ENCODE data around the gene KRTAP9-9.
"Not testable (repeated sequence)": the region's sequence is repeated elsewhere in the genome, so short reads cannot be mapped to it uniquely, and the experiment has no call there.

Gene KRTAP9-9

DNA sequence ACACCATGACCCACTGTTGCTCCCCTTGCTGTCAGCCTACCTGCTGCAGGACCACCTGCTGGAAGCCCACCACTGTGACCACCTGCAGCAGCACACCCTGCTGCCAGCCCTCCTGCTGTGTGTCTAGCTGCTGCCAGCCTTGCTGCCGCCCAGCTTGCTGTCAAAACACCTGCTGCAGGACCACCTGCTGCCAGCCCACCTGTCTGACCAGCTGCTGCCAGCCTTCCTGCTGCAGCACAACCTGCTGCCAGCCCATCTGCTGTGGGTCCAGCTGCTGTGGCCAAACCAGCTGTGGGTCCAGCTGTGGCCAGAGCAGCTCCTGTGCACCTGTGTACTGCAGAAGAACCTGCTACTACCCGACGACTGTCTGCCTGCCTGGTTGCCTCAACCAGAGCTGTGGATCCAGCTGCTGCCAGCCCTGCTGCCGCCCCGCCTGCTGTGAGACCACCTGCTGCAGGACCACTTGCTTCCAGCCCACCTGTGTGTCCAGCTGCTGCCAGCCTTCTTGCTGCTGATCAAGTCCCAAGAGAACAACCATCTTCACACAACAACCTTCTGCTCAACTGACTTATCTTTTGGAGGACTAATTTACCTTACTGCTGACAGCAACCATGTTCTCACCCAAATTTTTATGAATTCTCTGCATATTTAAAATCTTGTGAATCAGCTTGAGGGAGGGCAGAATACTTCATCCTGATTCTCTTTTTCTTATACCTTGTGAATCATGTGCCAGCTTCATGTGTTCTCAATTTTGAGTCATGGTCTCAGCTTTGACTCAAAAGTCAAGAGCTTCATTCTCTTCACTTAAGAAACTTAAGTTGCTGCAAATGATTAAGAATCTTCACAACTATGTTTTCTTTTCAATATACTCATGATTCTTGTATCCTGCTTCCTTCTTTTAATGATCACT lies at the start of gene KRTAP9-9:
Gene KRTAP9-9, plus strand, starts transcription at position 4 of the 910 bp plus-strand sequence.
- DNase-seq: not testable (repeated sequence)

DNA sequence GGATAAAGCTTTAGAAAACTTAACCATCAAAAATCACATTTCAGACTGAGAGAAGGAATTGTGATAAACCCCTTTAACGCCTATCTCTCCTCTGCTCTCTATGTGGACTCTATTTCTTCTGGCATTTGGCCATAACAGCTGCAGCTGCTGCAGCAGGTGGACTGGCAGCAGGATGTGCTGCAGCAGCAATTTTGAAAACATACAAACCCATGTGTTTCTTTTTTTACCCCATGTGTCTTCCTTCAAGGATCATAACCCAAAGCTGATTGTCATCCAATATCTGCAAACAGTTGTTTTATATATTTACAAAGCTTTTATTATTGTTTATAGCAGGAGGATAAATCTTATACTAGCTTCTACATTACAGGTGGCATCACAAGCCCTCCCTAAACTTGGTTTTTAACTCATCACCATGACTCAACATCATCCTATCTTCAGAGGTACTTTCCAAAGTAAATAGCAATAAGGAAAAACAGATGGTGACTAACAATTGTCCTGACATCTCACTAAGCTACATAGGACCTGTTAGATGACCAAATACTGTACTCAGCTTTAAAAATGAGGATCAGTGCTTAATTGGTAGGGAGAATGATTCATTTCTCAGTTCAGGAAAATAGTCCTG lies 43.2 kb upstream of the KRTAP9-9 start:
- no peak for DNase-seq

DNA sequence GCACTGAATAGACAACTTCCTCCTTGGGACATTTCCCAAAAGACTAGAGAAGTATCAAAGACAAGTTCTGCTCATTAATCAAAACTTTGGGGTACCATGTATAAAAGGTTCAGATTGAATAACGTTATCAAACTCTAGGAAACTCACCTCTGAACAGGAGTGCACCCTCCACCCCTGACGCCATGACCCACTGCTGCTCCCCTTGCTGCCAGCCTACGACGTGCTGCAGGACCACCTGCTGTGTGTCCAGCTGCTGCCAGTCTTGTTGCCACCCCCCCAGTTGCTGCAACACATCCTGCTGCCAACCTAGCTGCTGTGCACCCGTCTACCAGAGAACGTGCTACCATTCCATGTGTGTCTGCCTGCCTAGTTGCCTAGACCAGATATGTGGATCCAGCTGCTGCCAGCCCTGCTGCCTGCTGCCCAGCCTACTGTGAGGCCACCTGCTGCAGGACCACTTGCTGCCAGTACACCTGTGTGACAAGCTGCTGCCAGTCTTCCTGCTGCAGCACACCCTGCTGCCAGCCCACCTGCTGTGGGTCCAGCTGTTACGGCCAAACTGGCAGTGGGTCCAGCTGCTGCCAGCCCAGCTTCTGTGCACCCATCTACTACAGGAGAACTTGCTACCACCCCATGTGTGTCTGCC lies 42.5 kb upstream of the KRTAP9-9 start:
- DNase-seq: no peak

DNA sequence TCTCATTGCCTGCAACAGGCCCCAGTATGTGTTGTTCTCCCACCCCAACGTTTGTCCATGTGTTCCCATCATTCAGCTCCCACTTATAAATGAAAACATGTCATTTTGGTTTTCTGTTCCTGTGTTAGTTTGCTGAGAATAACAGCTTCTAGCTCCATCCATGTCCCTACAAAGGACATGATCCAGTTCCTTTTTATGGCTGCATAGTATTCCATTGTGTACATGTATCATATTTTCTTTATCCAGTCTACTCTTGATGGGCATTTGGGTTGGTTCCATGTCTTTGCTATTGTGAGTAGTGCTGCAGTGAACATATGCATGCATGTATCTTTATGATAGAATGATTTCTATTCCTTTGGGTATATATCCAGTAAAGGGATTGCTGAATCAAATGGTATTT lies 39.5 kb upstream of the KRTAP9-9 start:
- DNase-seq: no peak

DNA sequence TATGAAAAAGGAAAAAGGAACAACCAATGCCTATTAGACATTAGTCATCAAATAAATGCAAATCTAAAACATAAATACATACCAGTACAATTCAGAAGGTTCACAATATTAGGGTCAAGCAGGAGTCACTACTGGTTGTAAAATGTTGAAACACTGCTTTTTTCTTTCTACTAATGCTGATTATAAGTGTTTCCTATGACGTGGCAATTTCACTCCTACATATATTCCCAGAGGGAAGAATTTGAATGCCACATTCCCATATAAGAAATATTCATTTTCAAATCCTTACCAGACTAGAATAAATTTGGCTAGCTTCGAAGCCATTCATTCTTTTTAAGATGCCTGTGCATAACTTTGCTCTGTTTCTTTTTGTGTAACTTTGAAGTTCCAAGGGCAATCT lies 31.4 kb upstream of the KRTAP9-9 start:
- no peak for DNase-seq

DNA sequence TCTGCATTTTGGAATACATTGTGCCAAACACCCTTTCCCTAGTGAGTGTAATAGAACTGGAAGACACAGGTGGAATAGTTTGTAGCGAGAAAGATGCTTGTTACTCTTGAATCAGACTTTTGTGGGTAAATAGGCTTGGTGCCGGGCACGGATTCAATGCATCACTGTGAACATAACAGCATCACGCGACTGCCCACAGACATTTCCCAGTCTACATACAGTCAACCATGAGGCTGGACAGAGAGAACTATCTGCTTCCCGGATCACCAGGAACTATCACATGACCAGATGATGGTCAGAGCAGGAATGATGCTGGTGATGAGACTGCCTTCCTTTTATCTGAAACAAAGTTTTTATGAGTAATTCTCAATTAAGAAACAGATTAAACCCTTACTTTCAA lies 29.1 kb upstream of the KRTAP9-9 start:
- no peak for DNase-seq

DNA sequence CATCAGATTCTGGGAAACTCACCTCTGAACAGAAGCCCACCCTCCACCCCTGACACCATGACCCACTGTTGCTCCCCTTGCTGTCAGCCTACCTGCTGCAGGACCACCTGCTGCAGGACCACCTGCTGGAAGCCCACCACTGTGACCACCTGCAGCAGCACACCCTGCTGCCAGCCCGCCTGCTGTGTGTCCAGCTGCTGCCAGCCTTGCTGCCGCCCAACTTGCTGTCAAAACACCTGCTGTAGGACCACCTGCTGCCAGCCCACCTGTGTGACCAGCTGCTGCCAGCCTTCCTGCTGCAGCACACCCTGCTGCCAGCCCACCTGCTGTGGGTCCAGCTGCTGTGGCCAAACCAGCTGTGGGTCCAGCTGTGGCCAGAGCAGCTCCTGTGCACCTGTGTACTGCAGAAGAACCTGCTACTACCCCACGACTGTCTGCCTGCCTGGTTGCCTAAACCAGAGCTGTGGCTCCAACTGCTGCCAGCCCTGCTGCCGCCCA lies 28.5 kb upstream of the KRTAP9-9 start, which contains the start of gene KRTAP9-2:
Gene KRTAP9-2, plus strand, starts transcription at position 51 of the 498 bp plus-strand sequence. Its CDS starts 7 bp downstream, at position 58.
- not testable (repeated sequence) for DNase-seq

DNA sequence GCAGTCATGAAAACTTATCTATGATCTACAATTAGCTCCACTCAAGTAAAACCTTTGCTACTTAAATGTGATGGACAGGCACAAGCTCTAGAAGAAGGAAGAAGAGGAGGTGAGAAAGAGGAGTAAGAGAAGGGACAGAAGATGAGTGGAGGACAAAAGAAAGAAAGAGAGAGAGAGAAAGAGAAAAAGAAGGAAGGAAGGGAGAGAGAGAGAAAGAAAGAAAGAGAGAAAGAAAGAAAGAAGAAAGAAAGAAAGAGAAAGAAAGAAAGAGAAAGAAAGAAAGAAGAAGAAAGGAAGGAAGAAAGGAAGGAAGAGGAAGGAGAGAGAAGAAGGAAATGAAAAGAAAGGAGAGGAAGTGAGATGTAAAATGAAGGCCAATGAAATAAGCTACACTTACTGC lies 25.1 kb upstream of the KRTAP9-9 start:
- no peak for DNase-seq

DNA sequence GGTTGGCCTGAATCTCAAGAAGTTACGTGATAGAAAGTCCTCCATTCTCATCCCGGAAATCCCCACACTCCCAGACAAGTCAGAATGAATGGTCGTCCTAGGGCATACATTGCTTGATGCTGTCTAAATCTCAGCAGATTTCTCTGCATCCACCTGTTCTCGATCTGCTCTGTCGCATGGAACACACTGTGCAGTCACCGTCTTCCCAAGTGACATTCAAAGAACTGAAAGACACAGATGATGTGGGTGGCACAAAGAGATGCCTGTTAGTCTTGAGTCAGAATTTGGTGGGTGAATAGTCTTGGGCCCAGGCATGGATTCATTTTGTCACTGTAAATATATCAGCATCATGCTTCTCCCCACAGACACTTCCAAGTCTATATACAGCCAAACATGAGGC lies 23.5 kb upstream of the KRTAP9-9 start:
- DNase-seq: no peak

DNA sequence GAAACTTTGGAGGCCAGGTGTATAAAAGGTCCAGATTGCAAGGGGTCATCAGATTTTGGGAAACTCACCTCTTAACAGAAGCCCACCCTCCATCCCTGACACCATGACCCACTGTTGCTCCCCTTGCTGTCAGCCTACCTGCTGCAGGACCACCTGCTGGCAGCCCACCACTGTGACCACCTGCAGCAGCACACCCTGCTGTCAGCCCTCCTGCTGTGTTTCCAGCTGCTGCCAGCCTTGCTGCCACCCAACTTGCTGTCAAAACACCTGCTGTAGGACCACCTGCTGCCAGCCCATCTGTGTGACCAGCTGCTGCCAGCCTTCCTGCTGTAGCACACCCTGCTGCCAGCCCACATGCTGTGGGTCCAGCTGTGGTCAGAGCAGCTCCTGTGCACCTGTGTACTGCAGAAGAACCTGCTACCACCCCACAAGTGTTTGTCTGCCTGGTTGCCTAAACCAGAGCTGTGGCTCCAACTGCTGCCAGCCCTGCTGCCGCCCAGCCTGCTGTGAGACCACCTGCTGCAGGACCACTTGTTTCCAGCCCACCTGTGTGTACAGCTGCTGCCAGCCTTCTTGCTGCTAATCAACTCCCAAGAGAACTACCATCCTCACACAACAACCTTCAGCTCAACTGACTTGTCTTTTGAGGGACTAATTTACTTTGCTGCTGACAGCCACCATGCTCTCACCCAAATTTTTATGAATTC lies 22.6 kb upstream of the KRTAP9-9 start, which contains the start of gene KRTAP9-3:
Gene KRTAP9-3, plus strand, starts transcription at position 51 of the 707 bp plus-strand sequence. Its CDS starts 53 bp downstream, at position 104.
- not testable (repeated sequence) for DNase-seq

DNA sequence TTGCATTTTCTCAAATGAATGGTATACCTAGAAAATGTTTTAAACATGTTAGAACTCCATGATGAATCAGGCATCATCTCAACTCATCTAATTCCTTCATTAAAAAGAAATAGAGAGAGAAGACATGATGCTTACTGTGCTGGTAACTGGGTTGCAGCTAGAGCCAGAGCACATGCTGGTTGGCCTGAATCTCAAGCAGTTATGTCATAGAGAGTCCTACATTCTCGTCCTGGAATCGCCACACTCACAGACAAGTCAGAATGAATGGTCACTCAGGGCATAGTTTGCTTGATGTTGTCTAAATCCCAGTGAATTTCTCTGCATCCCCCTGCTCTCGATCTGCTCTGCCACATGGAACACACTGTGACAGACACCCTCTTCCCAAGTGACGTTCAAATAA lies 18.1 kb upstream of the KRTAP9-9 start:
- not testable (repeated sequence) for DNase-seq

DNA sequence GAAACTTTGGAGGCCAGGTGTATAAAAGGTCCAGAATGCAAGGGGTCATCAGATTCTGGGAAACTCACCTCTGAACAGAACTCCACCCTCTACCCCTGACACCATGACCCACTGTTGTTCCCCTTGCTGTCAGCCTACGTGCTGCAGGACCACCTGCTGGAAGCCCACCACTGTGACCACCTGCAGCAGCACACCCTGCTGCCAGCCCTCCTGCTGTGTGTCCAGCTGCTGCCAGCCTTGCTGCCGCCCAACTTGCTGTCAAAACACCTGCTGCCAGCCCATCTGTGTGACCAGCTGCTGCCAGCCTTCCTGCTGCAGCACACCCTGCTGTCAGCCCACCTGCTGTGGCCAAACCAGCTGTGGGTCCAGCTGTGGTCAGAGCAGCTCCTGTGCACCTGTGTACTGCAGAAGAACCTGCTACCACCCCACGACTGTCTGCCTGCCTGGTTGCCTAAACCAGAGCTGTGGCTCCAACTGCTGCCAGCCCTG lies 17.2 kb upstream of the KRTAP9-9 start, which contains the start of gene KRTAP9-8:
Gene KRTAP9-8, plus strand, starts transcription at position 51 of the 489 bp plus-strand sequence. Its CDS starts 53 bp downstream, at position 104.
- not testable (repeated sequence) for DNase-seq

DNA sequence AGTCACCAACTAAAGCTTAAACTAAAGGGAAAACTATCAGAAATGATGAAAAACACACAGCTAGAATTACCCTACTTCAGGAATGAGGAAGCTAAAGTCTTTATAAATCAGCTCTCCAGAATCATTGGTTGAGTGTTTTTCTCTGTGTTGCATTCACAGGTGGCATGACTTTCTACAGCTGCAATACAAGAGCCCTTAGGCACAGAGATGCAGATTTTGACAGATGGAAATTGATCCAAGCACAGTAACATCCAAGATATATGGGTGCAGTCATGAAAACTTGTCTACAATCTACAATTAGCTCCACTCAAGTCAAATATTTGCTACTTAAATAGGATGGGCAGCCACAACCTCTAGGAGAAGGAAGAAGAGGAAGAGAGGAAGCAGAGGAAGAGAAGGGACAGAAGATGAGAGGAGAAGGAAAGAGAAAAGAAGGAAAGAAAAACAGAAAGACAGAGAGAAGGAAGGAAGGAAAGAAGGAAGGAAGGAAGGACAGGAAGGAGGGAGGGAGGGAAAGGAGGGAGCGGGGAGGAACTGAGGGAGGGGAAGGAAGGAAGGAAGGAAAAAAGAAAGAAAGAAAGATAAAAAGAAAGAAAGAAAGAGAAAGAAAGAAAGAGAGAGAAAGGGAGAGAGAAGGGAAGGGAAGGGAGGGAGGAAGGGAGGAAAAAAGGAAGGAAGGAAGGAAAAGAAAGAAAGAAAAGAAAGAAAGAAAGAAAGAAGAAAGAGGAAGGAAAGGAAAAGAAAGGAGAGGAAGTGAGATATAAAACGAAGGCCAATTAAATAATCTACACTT lies 8.0 kb upstream of the KRTAP9-9 start:
- not testable (repeated sequence) for DNase-seq

DNA sequence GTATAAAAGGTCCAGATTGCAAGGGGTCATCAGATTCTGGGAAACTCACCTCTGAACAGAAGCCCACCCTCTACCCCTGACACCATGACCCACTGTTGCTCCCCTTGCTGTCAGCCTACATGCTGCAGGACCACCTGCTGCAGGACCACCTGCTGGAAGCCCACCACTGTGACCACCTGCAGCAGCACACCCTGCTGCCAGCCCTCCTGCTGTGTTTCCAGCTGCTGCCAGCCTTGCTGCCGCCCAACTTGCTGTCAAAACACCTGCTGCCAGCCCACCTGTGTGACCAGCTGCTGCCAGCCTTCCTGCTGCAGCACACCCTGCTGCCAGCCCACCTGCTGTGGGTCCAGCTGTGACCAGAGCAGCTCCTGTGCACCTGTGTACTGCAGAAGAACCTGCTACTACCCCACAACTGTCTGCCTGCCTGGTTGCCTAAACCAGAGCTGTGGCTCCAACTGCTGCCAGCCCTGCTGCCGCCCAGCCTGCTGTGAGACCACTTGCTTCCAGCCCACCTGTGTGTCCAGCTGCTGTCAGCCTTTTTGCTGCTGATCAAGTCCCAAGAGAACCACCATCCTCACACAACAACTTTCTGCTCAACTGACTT lies 5.4 kb upstream of the KRTAP9-9 start, which contains the start of gene KRTAP9-4:
Gene KRTAP9-4, plus strand, starts transcription at position 51 of the 604 bp plus-strand sequence. Its CDS starts 34 bp downstream, at position 85.
- DNase-seq: not testable (repeated sequence)

DNA sequence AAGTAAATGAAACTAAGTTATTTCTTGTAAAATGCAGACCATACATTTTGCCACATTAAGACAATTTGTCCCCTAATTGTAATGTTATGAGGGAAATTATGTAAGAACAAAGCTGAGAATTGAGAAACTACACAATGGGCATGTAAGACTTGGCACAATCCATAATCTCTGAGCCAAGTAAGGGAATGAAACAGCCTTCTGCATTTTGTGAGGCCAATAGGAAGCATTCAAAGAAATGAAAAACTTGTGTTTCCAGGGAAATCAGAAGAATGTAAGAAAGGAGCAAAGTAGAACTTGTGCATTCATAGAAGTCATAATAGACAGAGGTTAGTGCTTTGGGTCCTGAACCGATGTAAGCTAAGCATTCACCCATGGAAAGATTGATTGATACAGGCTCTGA lies 3.9 kb upstream of the KRTAP9-9 start:
- no peak for DNase-seq

DNA sequence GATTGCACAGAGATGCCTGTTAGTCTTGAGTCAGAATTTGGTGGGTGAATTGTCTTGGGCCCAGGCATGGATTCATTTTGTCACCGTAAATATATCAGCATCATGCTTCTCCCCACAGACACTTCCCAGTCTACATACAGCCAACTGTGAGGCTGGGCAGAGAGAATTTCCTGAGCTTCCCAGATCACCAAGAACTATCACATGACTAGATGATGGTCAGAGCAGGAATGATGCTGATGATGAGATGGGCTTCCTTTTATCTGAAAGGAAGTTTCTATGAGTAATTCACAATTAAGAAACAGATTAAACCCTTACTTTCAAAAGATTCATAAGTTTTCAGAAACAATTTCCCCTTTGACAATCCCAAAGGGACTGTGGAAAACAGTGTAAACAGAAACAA lies 323 bp upstream of the KRTAP9-9 start:
- no peak for DNase-seq

DNA sequence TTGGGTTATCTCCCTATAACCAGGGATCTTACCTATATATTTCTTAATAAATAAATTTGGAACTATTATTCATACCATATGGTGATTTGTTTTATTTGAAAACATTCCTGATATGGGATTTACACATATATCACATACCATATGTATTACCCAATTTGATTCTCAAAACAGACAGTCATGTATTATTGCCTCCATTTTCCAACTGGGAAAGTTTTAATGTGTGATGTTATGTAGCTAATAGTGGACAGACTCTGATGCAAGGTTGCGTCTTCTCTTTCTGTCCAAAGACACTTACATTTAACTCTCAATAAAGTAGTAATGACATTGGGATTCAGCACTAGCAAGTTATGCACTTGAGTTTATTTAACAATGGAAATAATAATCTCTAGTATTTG lies 1.1 kb downstream of the KRTAP9-9 start:
- DNase-seq: no peak

DNA sequence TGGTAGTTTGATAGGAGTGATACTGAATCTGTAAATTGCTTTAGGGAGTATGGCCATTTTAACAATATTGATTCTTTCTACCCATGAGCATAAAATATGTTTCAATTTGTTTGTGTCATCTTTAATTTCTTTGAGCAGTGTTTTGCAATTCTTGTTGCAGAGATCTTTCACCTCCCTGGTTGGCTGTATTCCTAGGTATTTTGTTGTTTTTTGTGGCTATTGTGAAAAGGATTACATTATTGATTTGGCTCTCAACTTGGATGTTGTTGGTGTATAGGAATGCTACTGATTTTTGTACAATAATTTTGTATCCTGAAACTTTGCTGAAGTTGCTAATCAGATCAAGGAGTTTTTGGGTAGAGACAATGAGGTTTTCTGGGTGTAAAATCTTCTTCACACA lies 3.2 kb downstream of the KRTAP9-9 start:
- DNase-seq: no peak

DNA sequence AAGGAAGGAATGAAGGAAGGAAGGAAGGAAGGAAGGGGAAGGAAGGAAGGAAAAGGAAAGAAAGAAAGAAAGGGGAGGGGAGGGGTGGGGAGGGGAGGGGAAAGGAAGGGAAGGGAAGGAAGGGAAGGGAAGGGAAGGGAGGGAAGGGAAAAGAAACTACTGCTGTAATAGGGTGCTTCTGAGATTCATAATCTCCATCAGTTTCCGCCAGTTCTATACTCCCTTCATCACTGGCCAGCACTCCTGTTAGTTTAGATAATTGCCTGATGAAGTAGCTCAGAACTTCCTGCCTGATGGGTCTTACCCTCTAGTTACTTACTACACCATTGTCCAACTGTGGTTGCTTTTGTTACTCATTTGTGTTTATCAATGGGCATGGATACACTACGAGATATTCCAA lies 8.0 kb downstream of the KRTAP9-9 start:
- DNase-seq: no peak

DNA sequence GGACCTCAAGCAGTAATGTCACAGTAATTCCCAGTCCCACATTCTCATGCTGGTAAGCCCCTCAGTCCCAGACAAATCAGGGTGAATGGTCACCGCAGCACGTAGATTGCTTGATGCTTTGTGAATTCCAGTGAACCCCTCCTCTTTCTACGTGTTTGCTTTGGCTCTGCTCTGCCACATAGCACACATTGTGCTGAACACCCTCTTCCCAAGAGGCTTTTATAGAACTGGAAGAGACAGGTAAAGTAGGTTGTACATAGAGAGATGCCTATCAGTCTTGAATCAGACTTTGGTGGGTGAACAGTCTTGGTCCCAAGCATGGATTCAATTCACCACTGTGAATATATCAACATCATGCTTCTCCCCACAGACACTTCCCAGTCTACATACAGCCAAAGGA lies 9.4 kb downstream of the KRTAP9-9 start:
- no peak for DNase-seq

DNA sequence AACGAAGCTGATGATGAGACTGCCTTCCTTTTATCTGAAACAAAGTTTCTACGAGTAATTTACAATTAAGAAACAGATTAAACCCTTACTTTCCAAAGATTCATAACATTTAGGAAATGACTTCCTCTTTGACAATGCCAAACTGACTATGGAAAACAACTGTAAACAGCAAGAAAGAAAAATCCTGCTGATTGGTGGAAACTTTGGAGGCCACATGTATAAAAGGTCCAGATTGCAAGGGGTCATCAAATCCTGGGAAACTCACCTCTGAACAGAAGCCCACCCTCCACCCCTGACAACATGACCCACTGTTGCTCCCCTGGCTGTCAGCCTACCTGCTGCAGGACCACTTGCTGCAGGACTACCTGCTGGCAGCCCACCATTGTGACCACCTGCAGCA lies 9.9 kb downstream of the KRTAP9-9 start, which contains the start of gene KRTAP9-6:
Gene KRTAP9-6, plus strand, starts transcription at position 301 of the 400 bp plus-strand sequence. Its CDS starts 0 bp downstream, at position 301.
- no peak for DNase-seq
